Subcutaneous adipose tissue (tissue), 4 donors: ENCODE results near the gene PLEK2. TPM values are rescaled to one million over a fixed set of nuclear protein-coding genes. Genes with fewer than 3 reads are reported as not detected.

Experiments used
- CTCF ChIP-seq: fragments of 450-650 bp; IDR thresholded peaks from one replicate; pipeline ENCODE4 v1.5.1; 2016; ENCODE audit warnings: low read depth, mild to moderate bottlenecking, control low read depth, antibody characterized with exemption, moderate library complexity
- total RNA-seq, 4 donors: library from RNA; depleted of rRNA; stranded (reverse); fragments of >200 nt; gene quantifications; one replicate each; pipeline ENCODE4 v1.1.0, GENCODE V29; 2016

Gene PLEK2
- total RNA-seq, 4 donors from 2014 or later: 0.49 to 4.9 (median 1.8) TPM; not detected in 1

GRCh38 chr14:67438969-67439368 is 27.0 kb upstream of the PLEK2 start:
- no peak for TF ChIP-seq CTCF

GRCh38 chr14:67436006-67436866 is 24.3 kb upstream of the PLEK2 start:
- TF ChIP-seq CTCF: no peak

- no peak for TF ChIP-seq CTCF
Measured at GRCh38 chr14:67435603-67436002, 23.6 kb upstream of the PLEK2 start.

GRCh38 chr14:67432050-67432564 is 20.1 kb upstream of the PLEK2 start:
- no peak for TF ChIP-seq CTCF

GRCh38 chr14:67429510-67430205 is 17.7 kb upstream of the PLEK2 start:
- no peak for TF ChIP-seq CTCF

- TF ChIP-seq CTCF: no peak
Measured at GRCh38 chr14:67428501-67429031, 16.6 kb upstream of the PLEK2 start.

- TF ChIP-seq CTCF: no peak
Measured at GRCh38 chr14:67426983-67427606, 15.1 kb upstream of the PLEK2 start.
